Chondrocyte (in vitro differentiated cells): ENCODE results near the gene HBS1L. TPM values are rescaled to one million over a fixed set of nuclear protein-coding genes. Genes with fewer than 3 reads are reported as not detected.

Source experiments
- DNase-seq: peaks from one replicate; pipeline ENCODE4 v3.0.0; 2021; ENCODE audit warnings: mixed read lengths, low spot score
- H3K27ac Mint-ChIP-seq: one replicate; pipeline ENCODE4 v1.8.0; 2021; ENCODE audit warnings: mild to moderate bottlenecking, moderate library complexity, mixed read lengths; ENCODE audit not compliant: unreplicated experiment
- H3K27me3 Mint-ChIP-seq: 2 replicates; pipeline ENCODE4 v1.8.0; 2021; ENCODE audit warnings: low read depth, mixed read lengths
- H3K36me3 Mint-ChIP-seq: 2 replicates; pipeline ENCODE4 v1.8.0; 2021; ENCODE audit warnings: low read depth, mixed read lengths
- H3K4me1 Mint-ChIP-seq: 2 replicates; pipeline ENCODE4 v1.8.0; 2021; ENCODE audit warnings: low read depth, mild to moderate bottlenecking, mixed read lengths
- H3K4me3 Mint-ChIP-seq: one replicate; pipeline ENCODE4 v1.8.0; 2021; ENCODE audit warnings: mild to moderate bottlenecking, moderate library complexity, mixed read lengths; ENCODE audit not compliant: unreplicated experiment
- H3K9me3 Mint-ChIP-seq: 2 replicates; pipeline ENCODE4 v1.8.0; 2021; ENCODE audit warnings: low read depth, mixed read lengths
- total RNA-seq: library from RNA; stranded (reverse); gene quantifications from 3 replicates; pipeline ENCODE4 v1.2.1, GENCODE V29; 2021
- TF ChIP-seq, protein P1 (sequence below): fragments of 200-600 bp; sonication (generic); IDR thresholded peaks from 2 replicates; pipeline ENCODE4 v1.5.0; 2021; ENCODE audit warnings: antibody characterized with exemption, mild to moderate bottlenecking, moderate library complexity

The HBS1L gene
- total RNA-seq, 1 donor from 2014 or later = 70.4 TPM

DNA sequence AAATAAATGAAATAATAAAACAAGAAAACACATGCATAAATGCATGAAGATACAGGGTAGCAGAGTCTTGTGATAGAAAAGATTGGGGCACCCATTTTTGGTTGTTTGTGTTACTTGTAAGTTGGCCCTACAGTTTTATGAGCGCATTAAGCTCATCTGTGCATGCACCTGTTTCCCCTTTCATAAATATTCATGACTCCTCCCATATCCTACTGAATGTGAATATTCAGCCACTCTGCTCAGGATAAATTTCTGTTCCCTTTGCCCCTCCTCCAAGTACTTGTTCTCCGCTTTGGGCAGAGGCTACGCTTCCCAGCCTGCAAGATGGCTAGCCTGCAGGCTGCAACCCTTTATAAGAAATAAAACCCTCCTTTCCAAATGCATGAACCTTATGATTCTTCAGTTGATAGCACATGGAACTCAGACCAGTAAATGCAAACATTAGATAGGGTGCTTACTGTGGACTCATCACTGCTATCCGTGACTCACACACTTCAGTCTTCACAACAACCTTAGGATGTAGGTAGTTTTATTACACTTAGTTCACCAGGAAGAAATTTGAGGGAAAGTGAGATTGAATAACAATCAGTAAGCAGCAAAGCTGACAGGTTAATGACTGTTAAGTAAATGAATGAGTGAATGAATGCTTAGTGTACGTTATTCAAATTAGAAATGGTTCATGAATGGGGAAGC lies 119.7 kb downstream of the HBS1L start:
- no peak overlapping the region for H3K27ac Mint-ChIP-seq
- peaks cover 22% of the 10 kb centered on the region for H3K4me1 Mint-ChIP-seq
- H3K36me3 Mint-ChIP-seq = no peaks in the 10 kb centered on the region
- H3K27me3 Mint-ChIP-seq = no peaks in the 10 kb centered on the region
- no peak for DNase-seq
- H3K4me3 Mint-ChIP-seq = no peak overlapping the region
- H3K9me3 Mint-ChIP-seq = no peaks in the 10 kb centered on the region
- TF ChIP-seq, protein P1, sequence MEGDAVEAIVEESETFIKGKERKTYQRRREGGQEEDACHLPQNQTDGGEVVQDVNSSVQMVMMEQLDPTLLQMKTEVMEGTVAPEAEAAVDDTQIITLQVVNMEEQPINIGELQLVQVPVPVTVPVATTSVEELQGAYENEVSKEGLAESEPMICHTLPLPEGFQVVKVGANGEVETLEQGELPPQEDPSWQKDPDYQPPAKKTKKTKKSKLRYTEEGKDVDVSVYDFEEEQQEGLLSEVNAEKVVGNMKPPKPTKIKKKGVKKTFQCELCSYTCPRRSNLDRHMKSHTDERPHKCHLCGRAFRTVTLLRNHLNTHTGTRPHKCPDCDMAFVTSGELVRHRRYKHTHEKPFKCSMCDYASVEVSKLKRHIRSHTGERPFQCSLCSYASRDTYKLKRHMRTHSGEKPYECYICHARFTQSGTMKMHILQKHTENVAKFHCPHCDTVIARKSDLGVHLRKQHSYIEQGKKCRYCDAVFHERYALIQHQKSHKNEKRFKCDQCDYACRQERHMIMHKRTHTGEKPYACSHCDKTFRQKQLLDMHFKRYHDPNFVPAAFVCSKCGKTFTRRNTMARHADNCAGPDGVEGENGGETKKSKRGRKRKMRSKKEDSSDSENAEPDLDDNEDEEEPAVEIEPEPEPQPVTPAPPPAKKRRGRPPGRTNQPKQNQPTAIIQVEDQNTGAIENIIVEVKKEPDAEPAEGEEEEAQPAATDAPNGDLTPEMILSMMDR = no peak

DNA sequence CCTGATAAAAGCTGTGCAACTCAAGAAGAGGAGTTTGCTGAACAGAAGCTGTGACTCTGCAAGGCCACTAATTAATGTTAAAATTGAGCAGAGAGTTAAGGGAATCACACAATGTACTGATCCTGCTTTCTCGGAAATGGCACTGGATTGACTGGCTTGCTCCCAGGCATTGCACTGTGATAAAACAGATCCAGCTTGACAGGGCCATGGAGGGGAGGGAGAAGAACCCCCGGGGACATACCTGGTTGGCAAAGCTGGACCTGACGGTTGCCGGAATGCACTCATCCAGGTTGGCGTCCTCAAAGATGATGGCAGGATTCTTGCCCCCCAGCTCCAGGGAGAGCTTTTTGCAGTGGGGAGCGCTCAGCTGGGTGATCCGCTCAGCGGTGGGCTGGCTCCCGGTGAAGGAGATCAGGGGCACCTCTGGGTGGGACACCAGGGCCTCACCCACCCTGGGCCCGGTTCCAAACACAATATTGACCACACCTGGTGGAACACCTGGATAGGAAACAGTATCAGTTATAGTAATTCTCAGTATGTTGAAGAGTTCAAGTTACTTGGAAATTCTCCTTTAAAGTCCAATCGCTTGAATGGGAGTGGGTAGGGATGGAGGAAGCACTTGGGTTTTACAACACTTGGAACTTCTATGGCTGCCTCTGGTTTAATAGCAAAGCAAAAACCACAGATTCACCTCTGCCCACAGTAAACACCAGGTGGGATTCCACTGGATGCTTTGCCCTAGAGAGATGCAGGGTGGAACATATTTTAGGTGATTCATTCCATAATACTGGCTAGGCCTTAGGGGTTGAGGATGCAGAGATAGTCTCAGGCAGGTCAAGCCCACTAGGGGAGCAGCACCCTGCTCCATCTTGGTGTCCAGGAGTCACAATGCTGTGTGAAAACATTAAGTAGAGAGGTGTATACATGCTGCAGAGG lies 121.8 kb downstream of the HBS1L start:
- Mint-ChIP-seq H3K27ac (no peak overlapping the region), H3K36me3 (peaks cover 2% of the 10 kb centered on the region), H3K4me3 (no peak overlapping the region), H3K9me3 (peaks cover 3% of the 10 kb centered on the region), H3K4me1 (peaks cover 17% of the 10 kb centered on the region), H3K27me3 (no peaks in the 10 kb centered on the region)
- TF ChIP-seq, protein P1 = no peak
- DNase-seq = no peak

DNA sequence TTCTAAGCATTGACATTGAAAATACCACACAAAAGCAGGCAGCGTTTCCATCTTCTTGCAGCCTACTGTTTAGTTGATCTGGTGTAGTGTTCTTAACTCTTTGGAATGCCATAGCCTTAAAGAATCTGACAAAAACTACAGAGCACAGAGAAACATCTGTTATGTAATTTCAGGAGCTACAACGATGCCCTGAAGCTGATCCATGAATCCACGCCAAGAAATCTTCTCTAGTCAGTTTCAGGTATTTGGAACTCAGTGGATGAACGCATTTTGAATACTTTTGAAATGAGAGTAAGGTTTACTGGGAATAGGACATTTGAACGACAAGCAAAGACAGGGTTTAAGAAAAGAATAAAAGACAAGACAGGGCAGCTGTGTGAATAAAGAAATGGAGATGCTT lies 122.5 kb downstream of the HBS1L start:
- no peak for DNase-seq
- H3K27me3 Mint-ChIP-seq = no peaks in the 10 kb centered on the region
- H3K4me3 Mint-ChIP-seq = no peak overlapping the region
- H3K36me3 Mint-ChIP-seq = peaks cover 2% of the 10 kb centered on the region
- TF ChIP-seq, protein P1 = no peak
- peaks cover 10% of the 10 kb centered on the region for H3K4me1 Mint-ChIP-seq
- no peak overlapping the region for H3K27ac Mint-ChIP-seq
- H3K9me3 Mint-ChIP-seq = peaks cover 3% of the 10 kb centered on the region

DNA sequence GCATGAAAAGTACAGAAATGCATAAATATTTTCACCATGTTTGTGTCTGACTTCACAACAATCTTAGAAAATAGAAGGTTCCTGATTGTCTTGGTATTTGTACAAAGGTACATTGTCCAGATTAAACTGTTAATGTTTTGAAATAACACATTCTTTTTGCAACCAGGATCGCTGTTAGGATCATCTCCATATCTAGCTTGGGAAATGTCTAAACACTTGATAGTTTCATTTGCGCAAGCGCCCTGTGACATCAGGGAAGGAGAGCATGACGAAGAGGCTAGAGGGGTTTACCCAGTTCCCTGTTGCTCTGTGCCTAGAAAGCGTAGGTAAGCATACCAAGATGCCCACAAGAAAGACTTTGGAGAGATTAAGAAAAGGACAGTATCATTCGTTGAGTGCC lies 124.2 kb downstream of the HBS1L start:
- Mint-ChIP-seq H3K4me3 (no peak overlapping the region), H3K27ac (no peak overlapping the region), H3K4me1 (no peaks in the 10 kb centered on the region), H3K9me3 (peaks cover 3% of the 10 kb centered on the region), H3K36me3 (peaks cover 2% of the 10 kb centered on the region), H3K27me3 (no peaks in the 10 kb centered on the region)
- DNase-seq = no peak
- TF ChIP-seq, protein P1 = no peak

DNA sequence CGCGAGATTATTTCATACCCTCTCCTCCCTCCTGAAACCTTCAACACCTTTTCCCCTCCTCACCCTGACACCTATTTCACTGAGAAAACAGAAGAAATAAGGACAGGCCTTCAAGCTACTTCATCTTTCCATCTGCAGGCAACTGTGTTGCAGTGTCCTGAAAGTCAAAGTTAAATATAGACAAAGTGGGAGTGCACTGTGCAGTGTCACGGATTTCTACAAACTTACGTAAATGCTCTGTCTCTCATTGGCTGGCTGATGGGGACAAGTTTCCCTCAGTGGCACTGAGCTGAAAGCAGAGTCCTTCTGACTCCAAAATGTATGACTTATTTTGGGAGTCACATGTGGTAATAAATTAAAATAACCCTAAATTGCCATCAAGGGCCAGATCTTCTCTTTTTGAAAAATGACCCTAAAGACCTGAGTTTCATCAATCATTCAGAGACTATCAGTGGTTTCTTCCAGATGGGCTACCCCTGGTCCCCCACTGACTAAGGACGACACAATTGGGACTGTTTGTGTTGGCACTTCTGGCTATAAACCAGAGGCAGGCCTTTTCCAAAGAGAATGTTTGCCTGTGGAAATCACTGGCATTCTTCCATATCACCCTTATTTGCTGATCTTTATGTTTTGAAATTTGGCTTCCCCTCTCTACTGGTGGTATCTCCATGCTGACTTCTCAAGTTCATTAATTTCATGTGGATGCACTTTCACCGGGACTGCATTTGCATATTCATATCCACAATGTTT lies 126.3 kb downstream of the HBS1L start:
- no peak for DNase-seq
- Mint-ChIP-seq H3K27me3 (no peaks in the 10 kb centered on the region), H3K9me3 (peaks cover 3% of the 10 kb centered on the region), H3K4me3 (no peak overlapping the region), H3K4me1 (no peaks in the 10 kb centered on the region), H3K27ac (no peak overlapping the region), H3K36me3 (peaks cover 2% of the 10 kb centered on the region)
- TF ChIP-seq, protein P1 = no peak
